ENCODE measurements around the gene GRIP2. TPM values are rescaled to one million over a fixed set of nuclear protein-coding genes. Genes with fewer than 3 reads are reported as not detected.

The GRIP2 gene
- total RNA-seq, 2 experiments from 2014 or later, result not detected

- Histone ChIP-seq H3K4me1 (ENCODE audit: insufficient read depth, low read length) (no peaks in the 10 kb centered on the region), H3K27me3 (ENCODE audit: control insufficient read depth in 1 of 2, insufficient read depth in 2 of 2, low read length in 2 of 2) (no peaks in the 10 kb centered on the region), H3K4me3 (ENCODE audit: low read length) (no peak overlapping the region), H3K36me3 (ENCODE audit: insufficient read depth, low read length) (no peaks in the 10 kb centered on the region), H3K9me3 (ENCODE audit: control insufficient read depth in 1 of 2, insufficient read depth in 1 of 2, low read length in 2 of 2) (no peaks in the 10 kb centered on the region), H3K27ac (ENCODE audit: low read depth in 1 of 2, low read length in 2 of 2) (no peak overlapping the region)
- H3K9me3 Mint-ChIP-seq, result no peaks in the 10 kb centered on the region
- ChIA-PET CTCF (interaction anchor here (1.2 kb wide), 1 partner anchor 14 kb away, joined by 4 read pairs; no protein-coding TSS in a partner anchor), POLR2A (no interaction called here)
- ATAC-seq (ENCODE audit: poor library complexity) (no peak), DNase-seq (no peak)
- H3K36me3 Mint-ChIP-seq (ENCODE audit: low read depth), result no peaks in the 10 kb centered on the region
- H3K4me1 Mint-ChIP-seq (ENCODE audit: low read depth), result no peaks in the 10 kb centered on the region
- intact Hi-C loops (cut with DNase I, micrococcal nuclease), result no loop called here
- H3K27ac Mint-ChIP-seq, result no peak overlapping the region
- TF ChIP-seq CTCF (IDR thresholded peaks at IDR 0.05), result no peak
- no peak overlapping the region for H3K4me3 Mint-ChIP-seq
- peaks cover 4% of the 10 kb centered on the region for H3K27me3 Mint-ChIP-seq
Measured at GRCh38 chr3:14525685-14526631, 14.2 kb downstream of the GRIP2 start.

- H3K4me1 ChIP-seq (ENCODE audit: insufficient read depth, low read length), result no peaks in the 10 kb centered on the region
Measured at GRCh38 chr3:14524920-14525660, 15.1 kb downstream of the GRIP2 start.

GRCh38 chr3:14524311-14524711 lies 15.8 kb downstream of the GRIP2 start:
- ATAC-seq (ENCODE audit: poor library complexity) (no peak), DNase-seq (peak in 1 of 14 experiments; percentile 16)
- Mint-ChIP-seq H3K9me3 (no peaks in the 10 kb centered on the region), H3K27ac (no peak overlapping the region), H3K4me3 (no peak overlapping the region), H3K4me1 (ENCODE audit: low read depth) (no peaks in the 10 kb centered on the region), H3K27me3 (no peaks in the 10 kb centered on the region), H3K36me3 (ENCODE audit: low read depth) (no peaks in the 10 kb centered on the region)
- H3K4me1 ChIP-seq (ENCODE audit: insufficient read depth, low read length), result no peaks in the 10 kb centered on the region
- no peak overlapping the region for H3K27ac ChIP-seq (ENCODE audit: low read depth in 1 of 2, low read length in 2 of 2)
- H3K27me3 ChIP-seq (ENCODE audit: control insufficient read depth in 1 of 2, insufficient read depth in 2 of 2, low read length in 2 of 2), result no peaks in the 10 kb centered on the region
- H3K4me3 ChIP-seq (ENCODE audit: low read length), result no peak overlapping the region
- POLR2A ChIA-PET, result no interaction called here
- intact Hi-C loops (cut with DNase I, micrococcal nuclease), result no loop called here
- CTCF ChIA-PET, result no interaction called here
- no peaks in the 10 kb centered on the region for H3K36me3 ChIP-seq (ENCODE audit: insufficient read depth, low read length)
- no peaks in the 10 kb centered on the region for H3K9me3 ChIP-seq (ENCODE audit: control insufficient read depth in 1 of 2, insufficient read depth in 1 of 2, low read length in 2 of 2)
- no peak for TF ChIP-seq CTCF (IDR thresholded peaks at IDR 0.05)

More at GRCh38 chr3:14524920-14525660, 15.1 kb downstream of the GRIP2 start:
- Histone ChIP-seq H3K9me3 (ENCODE audit: control insufficient read depth in 1 of 2, insufficient read depth in 1 of 2, low read length in 2 of 2) (no peaks in the 10 kb centered on the region), H3K36me3 (ENCODE audit: insufficient read depth, low read length) (no peaks in the 10 kb centered on the region), H3K27me3 (ENCODE audit: control insufficient read depth in 1 of 2, insufficient read depth in 2 of 2, low read length in 2 of 2) (no peaks in the 10 kb centered on the region), H3K4me3 (ENCODE audit: low read length) (no peak overlapping the region), H3K27ac (ENCODE audit: low read depth in 1 of 2, low read length in 2 of 2) (no peak overlapping the region)
- peak in 1 of 14 experiments; percentile 12 for DNase-seq
- Mint-ChIP-seq H3K27ac (no peak overlapping the region), H3K36me3 (ENCODE audit: low read depth) (no peaks in the 10 kb centered on the region), H3K9me3 (no peaks in the 10 kb centered on the region), H3K27me3 (peaks cover 3% of the 10 kb centered on the region), H3K4me1 (ENCODE audit: low read depth) (no peaks in the 10 kb centered on the region), H3K4me3 (no peak overlapping the region)
- ATAC-seq (ENCODE audit: poor library complexity), result no peak
- ChIA-PET CTCF (no interaction called here), POLR2A (no interaction called here)
- no peak for TF ChIP-seq CTCF (IDR thresholded peaks at IDR 0.05)
- intact Hi-C loops (cut with DNase I, micrococcal nuclease), result no loop called here
